Adrenal gland (tissue), 12 donors: Measurements from ENCODE around the gene HIBCH. TPM values are rescaled to one million over a fixed set of nuclear protein-coding genes. Genes with fewer than 3 reads are reported as not detected.

Source experiments
- DNase-seq, 7 donors: peaks; one replicate each; pipeline ENCODE4 v3.0.0-alpha.2; 2019 to 2020
- H3K27ac ChIP-seq, 5 donors: fragments of 200-600 bp; sonication (generic) in 4 of 5; 1 replicate in 3 of 5; 2 replicates in 2 of 5; pipeline versions ENCODE4 v1.5.1 to v1.8.0; 2016 to 2020; ENCODE audit warnings: mild to moderate bottlenecking in 1 of 5
- H3K27me3 ChIP-seq: fragments of 200-600 bp; 2 replicates; pipeline ENCODE4 v1.8.0; 2021
- H3K36me3 ChIP-seq, 2 donors: fragments of 200-600 bp; replicated peaks in 1 of 2; 1 replicate in 1 of 2; 2 replicates in 1 of 2; pipeline versions ENCODE4 v1.5.1 to v1.8.0; 2018 to 2022
- H3K4me1 ChIP-seq, 2 donors: fragments of 200-600 bp; replicated peaks in 1 of 2; 1 replicate in 1 of 2; 2 replicates in 1 of 2; pipeline versions ENCODE4 v1.5.1 to v1.8.0; 2018 to 2021
- H3K4me3 ChIP-seq, 4 donors: fragments of 200-600 bp; sonication (generic) in 3 of 4; one replicate each; pipeline ENCODE4 v1.5.1; 2016 to 2018
- H3K9me3 ChIP-seq, 3 donors: fragments of 200-600 bp; sonication (generic) in 1 of 3; replicated peaks in 1 of 3; 1 replicate in 2 of 3; 2 replicates in 1 of 3; pipeline versions ENCODE4 v1.5.1 to v1.8.0; 2016 to 2021
- POLR2A ChIP-seq, 2 donors: fragments of 450-650 bp; IDR thresholded peaks; one replicate each; pipeline ENCODE4 v1.6.1; 2017; ENCODE audit warnings: antibody characterized with exemption in 2 of 2, mild to moderate bottlenecking in 2 of 2, moderate library complexity in 1 of 2
- WGBS, 4 donors: extraction: QIAGEN DNeasy Blood & Tissue Kit in 2 of 4; methylation state at CpG; one replicate each; pipeline versions ENCODE4 v1.1.5 to v1.1.7; 2013 to 2017; 5-methylcytosine and 5-hydroxymethylcytosine counted together
- intact Hi-C, 2 donors: fragments of 100-400 bp; cut with DNase I; formaldehyde crosslinking; loops; one replicate each; pipeline versions ENCODE4 v1.14.1 to v1.15.0; 2022 to 2023
- polyA plus RNA-seq, 3 donors: library from polyadenylated mRNA; stranded (reverse); fragments of 200-250 nt in 2 of 3; fragments of 350-450 nt in 1 of 3; fragmentation: Illumina TruSeq in 1 of 3; extraction: RNeasy Lipid Tissue Mini Kit (QIAGEN cat#74804) in 1 of 3; gene quantifications; one replicate each; pipeline ENCODE4 v1.2.3, GENCODE V29; 2013 to 2014
- total RNA-seq, 9 donors: library from RNA; depleted of rRNA in 4 of 9; stranded (reverse); fragments of >200 nt in 4 of 9; fragments of 120-200 nt in 1 of 9; fragmentation: NEBNext Ultra II Directional in 1 of 9; extraction: Animal tissue kit (Norgen Biotek cat#: 25700) in 1 of 9; gene quantifications; one replicate each; pipeline versions ENCODE4 v1.1.0 to v1.2.4, GENCODE V29; 2013 to 2023
- TF ChIP-seq, protein P1 (sequence below), 6 experiments: fragments of 450-650 bp in 4 of 6; fragments of 200-600 bp in 2 of 6; sonication (generic) in 1 of 6; IDR thresholded peaks; 1 replicate in 5 of 6; 2 replicates in 1 of 6; pipeline versions ENCODE4 v1.5.1 to v1.8.0; 2016 to 2021; ENCODE audit warnings: antibody characterized with exemption in 6 of 6, mild to moderate bottlenecking in 2 of 6, moderate library complexity in 1 of 6
- donor health status: healthy with polysubstance abuse.
- donor health status: Bipolar disorder and iron deficiency.
- donor health status: DM: yes; HTN: yes; CAD: no.
- donor health status: DM: no; HTN: no; CAD: no.
- donor health status: DM: no; HTN: no; CAD: no.
- donor health status: DM: yes; HTN: yes; CAD: no.

HIBCH gene
- total and polyA plus RNA-seq, 12 donors: 18.2 to 174 (median 66.4) TPM

DNA sequence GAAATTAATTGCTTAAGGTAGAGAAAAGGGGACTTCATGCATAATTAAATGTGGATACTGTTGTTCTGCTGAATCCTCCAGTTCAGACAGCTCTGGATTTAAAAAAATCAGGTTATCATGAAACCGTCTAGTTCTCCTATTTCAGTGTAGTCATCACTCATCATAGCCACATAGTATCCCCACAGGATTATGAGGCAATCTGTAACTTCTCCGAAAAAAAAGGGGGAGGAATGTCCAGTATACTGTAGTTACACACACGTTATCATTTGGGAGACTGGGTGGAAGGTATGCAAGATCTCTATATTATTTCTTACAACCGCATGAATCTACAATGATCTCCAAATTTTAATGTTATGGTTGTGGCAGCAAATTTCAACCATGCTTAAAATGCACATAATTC, 114.0 kb downstream of the HIBCH start:
- Histone ChIP-seq H3K27ac (no peak overlapping the region), H3K4me1 (peaks cover 4% of the 10 kb centered on the region in 2 donors), H3K4me3 (no peak overlapping the region), H3K27me3 (no peaks in the 10 kb centered on the region), H3K9me3 (no peaks in the 10 kb centered on the region), H3K36me3 (peaks cover 0 to 8% of the 10 kb centered on the region in 2 donors)
- DNase-seq: no peak
- no peak for TF ChIP-seq POLR2A (IDR thresholded peaks at IDR 0.05)
- TF ChIP-seq, protein P1, sequence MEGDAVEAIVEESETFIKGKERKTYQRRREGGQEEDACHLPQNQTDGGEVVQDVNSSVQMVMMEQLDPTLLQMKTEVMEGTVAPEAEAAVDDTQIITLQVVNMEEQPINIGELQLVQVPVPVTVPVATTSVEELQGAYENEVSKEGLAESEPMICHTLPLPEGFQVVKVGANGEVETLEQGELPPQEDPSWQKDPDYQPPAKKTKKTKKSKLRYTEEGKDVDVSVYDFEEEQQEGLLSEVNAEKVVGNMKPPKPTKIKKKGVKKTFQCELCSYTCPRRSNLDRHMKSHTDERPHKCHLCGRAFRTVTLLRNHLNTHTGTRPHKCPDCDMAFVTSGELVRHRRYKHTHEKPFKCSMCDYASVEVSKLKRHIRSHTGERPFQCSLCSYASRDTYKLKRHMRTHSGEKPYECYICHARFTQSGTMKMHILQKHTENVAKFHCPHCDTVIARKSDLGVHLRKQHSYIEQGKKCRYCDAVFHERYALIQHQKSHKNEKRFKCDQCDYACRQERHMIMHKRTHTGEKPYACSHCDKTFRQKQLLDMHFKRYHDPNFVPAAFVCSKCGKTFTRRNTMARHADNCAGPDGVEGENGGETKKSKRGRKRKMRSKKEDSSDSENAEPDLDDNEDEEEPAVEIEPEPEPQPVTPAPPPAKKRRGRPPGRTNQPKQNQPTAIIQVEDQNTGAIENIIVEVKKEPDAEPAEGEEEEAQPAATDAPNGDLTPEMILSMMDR (IDR thresholded peaks at IDR 0.05): no peak
- intact Hi-C loops: no loop called here
- 77 to 88% (median 86%) methylated on average over 4 of the region's 4 CpGs for WGBS, 4 donors

GRCh38 chr2:190202604-190203003, 117.0 kb downstream of the HIBCH start:
- Histone ChIP-seq H3K27ac (no peak overlapping the region), H3K4me1 (peaks cover 10 to 21% of the 10 kb centered on the region in 2 donors), H3K27me3 (no peaks in the 10 kb centered on the region), H3K36me3 (peaks cover 0 to 8% of the 10 kb centered on the region in 2 donors), H3K9me3 (no peaks in the 10 kb centered on the region), H3K4me3 (no peak overlapping the region)
- TF ChIP-seq, protein P1 (IDR thresholded peaks at IDR 0.05): no peak
- TF ChIP-seq POLR2A (IDR thresholded peaks at IDR 0.05): no peak
- intact Hi-C loops: no loop called here
- WGBS, 4 donors: 96 to 100% (median 97%) methylated on average over 1 of the region's 1 CpG
- DNase-seq: no peak

GRCh38 chr2:190202018-190202417, 117.6 kb downstream of the HIBCH start:
- no peak for DNase-seq
- H3K4me3 ChIP-seq: no peak overlapping the region
- H3K27ac ChIP-seq: no peak overlapping the region
- H3K36me3 ChIP-seq: peaks cover 0 to 8% of the 10 kb centered on the region in 2 donors
- intact Hi-C loops: no loop called here
- no peak for TF ChIP-seq POLR2A (IDR thresholded peaks at IDR 0.05)
- TF ChIP-seq, protein P1 (IDR thresholded peaks at IDR 0.05): no peak
- H3K4me1 ChIP-seq: peaks cover 10 to 21% of the 10 kb centered on the region in 2 donors
- H3K9me3 ChIP-seq: no peaks in the 10 kb centered on the region
- H3K27me3 ChIP-seq: no peaks in the 10 kb centered on the region

DNA sequence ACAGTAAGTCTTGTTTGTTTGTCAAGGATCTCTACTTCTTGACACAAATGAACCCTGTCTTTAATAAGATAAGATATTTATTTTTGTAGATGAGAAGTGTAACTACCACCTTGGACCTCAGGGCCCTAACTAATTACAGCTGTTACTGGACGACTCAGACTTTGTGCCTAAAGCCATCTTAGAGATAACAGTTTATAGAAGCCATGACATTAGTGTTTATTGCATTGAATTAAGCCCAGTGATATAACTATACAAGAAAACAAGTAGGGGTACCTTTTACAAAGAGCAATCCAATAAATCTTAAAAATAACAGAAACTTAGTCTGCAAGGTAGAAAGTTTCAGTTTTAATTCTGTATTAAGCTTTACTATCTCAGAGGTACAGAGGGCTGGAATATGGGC, 119.0 kb downstream of the HIBCH start:
- H3K36me3 ChIP-seq: peaks cover 0 to 8% of the 10 kb centered on the region in 2 donors
- intact Hi-C loops: no loop called here
- no peak overlapping the region for H3K27ac ChIP-seq
- no peak for DNase-seq
- TF ChIP-seq, protein P1 (IDR thresholded peaks at IDR 0.05): no peak
- TF ChIP-seq POLR2A (IDR thresholded peaks at IDR 0.05): no peak
- WGBS, 4 donors: 38 to 63% (median 51%) methylated on average over 1 of the region's 1 CpG
- no peaks in the 10 kb centered on the region for H3K9me3 ChIP-seq
- no peaks in the 10 kb centered on the region for H3K27me3 ChIP-seq
- H3K4me3 ChIP-seq: no peak overlapping the region
- H3K4me1 ChIP-seq: peaks cover 10 to 30% of the 10 kb centered on the region in 2 donors
